Measurements from ENCODE around the gene SHROOM1. TPM values are rescaled to one million over a fixed set of nuclear protein-coding genes. Genes with fewer than 3 reads are reported as not detected.

The SHROOM1 gene, protein sequence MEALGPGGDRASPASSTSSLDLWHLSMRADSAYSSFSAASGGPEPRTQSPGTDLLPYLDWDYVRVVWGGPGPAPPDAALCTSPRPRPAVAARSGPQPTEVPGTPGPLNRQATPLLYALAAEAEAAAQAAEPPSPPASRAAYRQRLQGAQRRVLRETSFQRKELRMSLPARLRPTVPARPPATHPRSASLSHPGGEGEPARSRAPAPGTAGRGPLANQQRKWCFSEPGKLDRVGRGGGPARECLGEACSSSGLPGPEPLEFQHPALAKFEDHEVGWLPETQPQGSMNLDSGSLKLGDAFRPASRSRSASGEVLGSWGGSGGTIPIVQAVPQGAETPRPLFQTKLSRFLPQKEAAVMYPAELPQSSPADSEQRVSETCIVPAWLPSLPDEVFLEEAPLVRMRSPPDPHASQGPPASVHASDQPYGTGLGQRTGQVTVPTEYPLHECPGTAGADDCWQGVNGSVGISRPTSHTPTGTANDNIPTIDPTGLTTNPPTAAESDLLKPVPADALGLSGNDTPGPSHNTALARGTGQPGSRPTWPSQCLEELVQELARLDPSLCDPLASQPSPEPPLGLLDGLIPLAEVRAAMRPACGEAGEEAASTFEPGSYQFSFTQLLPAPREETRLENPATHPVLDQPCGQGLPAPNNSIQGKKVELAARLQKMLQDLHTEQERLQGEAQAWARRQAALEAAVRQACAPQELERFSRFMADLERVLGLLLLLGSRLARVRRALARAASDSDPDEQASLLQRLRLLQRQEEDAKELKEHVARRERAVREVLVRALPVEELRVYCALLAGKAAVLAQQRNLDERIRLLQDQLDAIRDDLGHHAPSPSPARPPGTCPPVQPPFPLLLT
- total RNA-seq (2021; ENCODE audit: unreplicated experiment) (13.5 TPM), Bru-seq, nascent RNA (percentile 51 among the genes with signal in this experiment), BruChase-seq, experiment 1, labeled RNA remaining after a 2-hour chase (percentile 58 among the genes with signal in this experiment), BruChase-seq, experiment 2, labeled RNA remaining after a 6-hour chase (percentile 57 among the genes with signal in this experiment)
- 13.1 TPM for polyA plus RNA-seq (2012; ENCODE audit: insufficient read length)
- long read RNA-seq, partial matches to known transcripts, result 22 of 38 reads
- long read RNA-seq, other reads (novel, unspliced or antisense), result 15 of 38 reads

DNA sequence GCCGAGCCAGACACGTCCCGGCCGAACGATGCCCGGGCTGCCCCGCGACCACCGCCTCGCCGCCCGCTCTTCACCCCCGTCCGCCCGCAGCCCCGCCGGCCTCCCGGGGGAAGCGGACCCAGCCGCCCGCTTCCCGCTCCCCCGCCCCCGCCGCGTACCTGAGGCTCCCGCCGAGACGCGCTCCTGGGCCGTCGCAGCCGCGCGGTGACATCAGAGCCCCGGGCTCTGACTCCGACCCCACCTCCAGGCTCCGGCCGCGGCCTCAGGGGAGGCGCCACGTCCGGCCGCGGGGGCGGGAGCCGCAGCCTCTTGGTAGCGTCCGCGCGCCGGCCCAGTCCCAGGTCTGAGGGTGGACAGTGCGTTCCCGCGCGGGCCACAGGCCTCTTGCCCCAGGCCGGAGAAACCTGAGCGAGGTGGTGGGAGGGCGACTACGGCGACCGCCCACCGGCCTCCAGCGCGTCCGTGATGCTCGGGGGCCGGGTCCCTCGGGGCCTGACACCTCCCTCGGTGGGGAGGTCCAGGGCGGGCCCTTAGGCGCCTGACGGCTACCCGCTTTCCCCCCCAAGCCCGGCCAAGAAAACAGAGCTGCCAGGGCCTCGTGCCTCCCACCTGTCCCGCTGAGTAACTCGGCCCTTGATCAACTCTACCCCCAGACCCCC lies at the start of gene SHROOM1:
TSS of gene SHROOM1 (minus strand) at position 212 of the 659 bp plus-strand sequence. CDS start 4,507 bp downstream, outside the sequence.
- POLR2A ChIA-PET, result no interaction called here
- DNase-seq (ENCODE audit: low read depth, low spot score), result no peak
- intact Hi-C loops (cut with micrococcal nuclease; ENCODE audit: unreplicated experiment), result loop anchor here (2.0 kb wide), 1 partner anchor 52 kb away; no protein-coding TSS in a partner anchor

More for the DNA sequence above, at the start of gene SHROOM1:
- H3K27me3 ChIP-seq (ENCODE audit: control insufficient read depth, insufficient read depth, low read length), result no peaks in the 10 kb centered on the region
- BruUV-seq (replicated peaks), result no TSS peak
- peaks cover 6% of the 10 kb centered on the region; the same call in 1 of the 2 replicates for H3K4me1 ChIP-seq (ENCODE audit: control insufficient read depth, insufficient read depth, low read length)
- peak within 1 kb of the TSS; percentile 55 for H3K27ac ChIP-seq (ENCODE audit: low read length)
- TF ChIP-seq, protein P1, sequence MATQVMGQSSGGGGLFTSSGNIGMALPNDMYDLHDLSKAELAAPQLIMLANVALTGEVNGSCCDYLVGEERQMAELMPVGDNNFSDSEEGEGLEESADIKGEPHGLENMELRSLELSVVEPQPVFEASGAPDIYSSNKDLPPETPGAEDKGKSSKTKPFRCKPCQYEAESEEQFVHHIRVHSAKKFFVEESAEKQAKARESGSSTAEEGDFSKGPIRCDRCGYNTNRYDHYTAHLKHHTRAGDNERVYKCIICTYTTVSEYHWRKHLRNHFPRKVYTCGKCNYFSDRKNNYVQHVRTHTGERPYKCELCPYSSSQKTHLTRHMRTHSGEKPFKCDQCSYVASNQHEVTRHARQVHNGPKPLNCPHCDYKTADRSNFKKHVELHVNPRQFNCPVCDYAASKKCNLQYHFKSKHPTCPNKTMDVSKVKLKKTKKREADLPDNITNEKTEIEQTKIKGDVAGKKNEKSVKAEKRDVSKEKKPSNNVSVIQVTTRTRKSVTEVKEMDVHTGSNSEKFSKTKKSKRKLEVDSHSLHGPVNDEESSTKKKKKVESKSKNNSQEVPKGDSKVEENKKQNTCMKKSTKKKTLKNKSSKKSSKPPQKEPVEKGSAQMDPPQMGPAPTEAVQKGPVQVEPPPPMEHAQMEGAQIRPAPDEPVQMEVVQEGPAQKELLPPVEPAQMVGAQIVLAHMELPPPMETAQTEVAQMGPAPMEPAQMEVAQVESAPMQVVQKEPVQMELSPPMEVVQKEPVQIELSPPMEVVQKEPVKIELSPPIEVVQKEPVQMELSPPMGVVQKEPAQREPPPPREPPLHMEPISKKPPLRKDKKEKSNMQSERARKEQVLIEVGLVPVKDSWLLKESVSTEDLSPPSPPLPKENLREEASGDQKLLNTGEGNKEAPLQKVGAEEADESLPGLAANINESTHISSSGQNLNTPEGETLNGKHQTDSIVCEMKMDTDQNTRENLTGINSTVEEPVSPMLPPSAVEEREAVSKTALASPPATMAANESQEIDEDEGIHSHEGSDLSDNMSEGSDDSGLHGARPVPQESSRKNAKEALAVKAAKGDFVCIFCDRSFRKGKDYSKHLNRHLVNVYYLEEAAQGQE (IDR thresholded peaks at IDR 0.05; ENCODE audit: insufficient read depth in 1 of 2, low read depth in 2 of 2, low read length in 1 of 2), result no peak
- TF ChIP-seq TCF7L2 (IDR thresholded peaks at IDR 0.05; ENCODE audit: low read depth, low read length) (peak; percentile 51; the same call in 1 of the 2 replicates), SIN3A (IDR thresholded peaks at IDR 0.05; ENCODE audit: borderline replicate concordance, insufficient read depth, low read depth, low read length) (0 out of 2 replicates have a peak, but pooled peaks have one; percentile 41), POLR2AphosphoS5 (IDR thresholded peaks at IDR 0.05; ENCODE audit: low read depth, low read length) (no peak; the same call in 1 of the 2 replicates)
- TF ChIP-seq, protein P2, sequence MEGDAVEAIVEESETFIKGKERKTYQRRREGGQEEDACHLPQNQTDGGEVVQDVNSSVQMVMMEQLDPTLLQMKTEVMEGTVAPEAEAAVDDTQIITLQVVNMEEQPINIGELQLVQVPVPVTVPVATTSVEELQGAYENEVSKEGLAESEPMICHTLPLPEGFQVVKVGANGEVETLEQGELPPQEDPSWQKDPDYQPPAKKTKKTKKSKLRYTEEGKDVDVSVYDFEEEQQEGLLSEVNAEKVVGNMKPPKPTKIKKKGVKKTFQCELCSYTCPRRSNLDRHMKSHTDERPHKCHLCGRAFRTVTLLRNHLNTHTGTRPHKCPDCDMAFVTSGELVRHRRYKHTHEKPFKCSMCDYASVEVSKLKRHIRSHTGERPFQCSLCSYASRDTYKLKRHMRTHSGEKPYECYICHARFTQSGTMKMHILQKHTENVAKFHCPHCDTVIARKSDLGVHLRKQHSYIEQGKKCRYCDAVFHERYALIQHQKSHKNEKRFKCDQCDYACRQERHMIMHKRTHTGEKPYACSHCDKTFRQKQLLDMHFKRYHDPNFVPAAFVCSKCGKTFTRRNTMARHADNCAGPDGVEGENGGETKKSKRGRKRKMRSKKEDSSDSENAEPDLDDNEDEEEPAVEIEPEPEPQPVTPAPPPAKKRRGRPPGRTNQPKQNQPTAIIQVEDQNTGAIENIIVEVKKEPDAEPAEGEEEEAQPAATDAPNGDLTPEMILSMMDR (IDR thresholded peaks at IDR 0.05), result no peak
- ATAC-seq, result peak; percentile 90
- in situ Hi-C loops (cut with HindIII; ENCODE audit: low pct_unique_long_range_greater_than_20kb, low sequenced_read_pairs), result no loop called here
- H3K36me3 ChIP-seq (ENCODE audit: control insufficient read depth, insufficient read depth, low read length), result no peaks in the 10 kb centered on the region
- CTCF ChIA-PET, result interaction anchor here (0.7 to 1.6 kb wide), 3 partner anchors 10 to 53 kb away, joined by 5 to 9 read pairs (median 8); no protein-coding TSS in a partner anchor
- peak within 1 kb of the TSS; percentile 56 to 60 for H3K4me3 ChIP-seq (ENCODE audit: low read depth in 2 of 2, low read length in 2 of 2)
- no peaks in the 10 kb centered on the region for H3K9me3 ChIP-seq (ENCODE audit: control insufficient read depth, insufficient read depth, low read depth, low read length)
